DMS 273 (cell line): ENCODE data around the gene VPS26A.
A peak's percentile ranks its signal among the peaks of the same experiment; 100 is the strongest.
"Not testable (repeated sequence)": the region's sequence is repeated elsewhere in the genome, so short reads cannot be mapped to it uniquely, and the experiment has no call there.

Experiments
- DNase-seq: peaks from one replicate; lab custom pipeline; 2025; ENCODE audit not compliant: unreplicated experiment; lab: John Stamatoyannopoulos, UW

VPS26A gene

GRCh38 chr10:69102440-69102839, 21.5 kb upstream of the VPS26A start:
- no peak for DNase-seq

GRCh38 chr10:69103784-69104183, 20.2 kb upstream of the VPS26A start:
- no peak for DNase-seq

GRCh38 chr10:69104994-69105790, 18.8 kb upstream of the VPS26A start:
- no peak for DNase-seq

GRCh38 chr10:69107176-69107490, 16.8 kb upstream of the VPS26A start:
- DNase-seq: no peak

- DNase-seq: no peak
Observed at GRCh38 chr10:69107699-69108098, 16.3 kb upstream of the VPS26A start.

- DNase-seq: no peak
Observed at GRCh38 chr10:69119896-69120295, 4.1 kb upstream of the VPS26A start.

GRCh38 chr10:69123306-69123746, 652 bp upstream of the VPS26A start:
- peak; percentile 77 for DNase-seq

- peak; percentile 61 for DNase-seq
Observed at GRCh38 chr10:69124563-69125268, 738 bp downstream of the VPS26A start.

GRCh38 chr10:69125554-69125953, 1.6 kb downstream of the VPS26A start:
- DNase-seq: no peak

GRCh38 chr10:69130251-69130650, 6.3 kb downstream of the VPS26A start:
- no peak for DNase-seq

GRCh38 chr10:69139961-69140360, 16.0 kb downstream of the VPS26A start:
- DNase-seq: no peak

GRCh38 chr10:69141304-69141703, 17.3 kb downstream of the VPS26A start:
- DNase-seq: no peak

- DNase-seq: not testable (repeated sequence)
Observed at GRCh38 chr10:69142074-69142473, 18.1 kb downstream of the VPS26A start.

GRCh38 chr10:69142983-69143382, 19.0 kb downstream of the VPS26A start:
- no peak for DNase-seq

GRCh38 chr10:69145329-69145728, 21.4 kb downstream of the VPS26A start:
- no peak for DNase-seq

GRCh38 chr10:69145864-69146263, 21.9 kb downstream of the VPS26A start:
- no peak for DNase-seq

- DNase-seq: no peak
Observed at GRCh38 chr10:69146759-69147158, 22.8 kb downstream of the VPS26A start.

GRCh38 chr10:69151984-69152383, 28.0 kb downstream of the VPS26A start:
- DNase-seq: no peak

GRCh38 chr10:69153227-69153626, 29.2 kb downstream of the VPS26A start:
- DNase-seq: no peak

- no peak for DNase-seq
Observed at GRCh38 chr10:69160809-69161241, 36.8 kb downstream of the VPS26A start.

- no peak for DNase-seq
Observed at GRCh38 chr10:69168493-69168892, 44.5 kb downstream of the VPS26A start.

GRCh38 chr10:69172241-69172982, 48.4 kb downstream of the VPS26A start:
- no peak for DNase-seq
